GM12801 (cell line): Measurements from ENCODE around the gene RASGRP1.

Experiments
- CTCF ChIP-seq: IDR thresholded peaks from one replicate; pipeline ENCODE4 v1.5.1; 2011; ENCODE audit warnings: control low read depth; ENCODE audit not compliant: insufficient read length; ENCODE audit errors: extremely low read depth

Gene RASGRP1

GRCh38 chr15:38605744-38606143 lies 41.1 kb upstream of the RASGRP1 start:
- no peak for TF ChIP-seq CTCF

- no peak for TF ChIP-seq CTCF
These were observed 39.1 kb upstream of the RASGRP1 start for GRCh38 chr15:38603672-38604071.

GRCh38 chr15:38602910-38603670 lies 38.5 kb upstream of the RASGRP1 start:
- no peak for TF ChIP-seq CTCF

GRCh38 chr15:38600236-38600635 lies 35.6 kb upstream of the RASGRP1 start:
- TF ChIP-seq CTCF: no peak

GRCh38 chr15:38598749-38599148 lies 34.1 kb upstream of the RASGRP1 start:
- no peak for TF ChIP-seq CTCF

- no peak for TF ChIP-seq CTCF
These were observed 32.7 kb upstream of the RASGRP1 start for GRCh38 chr15:38597219-38597800.

- TF ChIP-seq CTCF: no peak
These were observed 28.9 kb upstream of the RASGRP1 start for GRCh38 chr15:38593524-38593923.
